SK-N-SH (cell line): Measurements from ENCODE around the gene IL16. TPM values are rescaled to one million over a fixed set of nuclear protein-coding genes. Genes with fewer than 3 reads are reported as not detected.

Source experiments
- CTCF ChIA-PET: fragments of 300-600, 350-600 bp; formaldehyde crosslinking; extraction: SDS; loops from one replicate; lab custom pipeline; 2021; lab: Yijun Ruan, JAX
- POLR2A ChIA-PET: fragments of 350-600 bp; sonication (Branson Sonifier 250); formaldehyde crosslinking; extraction: SDS; loops from one replicate; lab custom pipeline; 2020; ENCODE audit warnings: antibody characterized with exemption, inconsistent platforms; lab: Yijun Ruan, JAX
- DNase-seq: peaks from one replicate; pipeline ENCODE4 v3.0.0; 2012
- H2AFZ ChIP-seq: fragments of 200-600 bp; sonication (generic); 2 replicates; pipeline ENCODE4 v1.8.1; 2016; ENCODE audit warnings: antibody characterized with exemption, mild to moderate bottlenecking, low read depth
- H3F3A ChIP-seq: fragments of 200-600 bp; sonication (generic); replicated peaks from 2 replicates; pipeline ENCODE3; 2016; ENCODE audit warnings: antibody characterized with exemption, mild to moderate bottlenecking; ENCODE audit not compliant: insufficient read depth
- H3K27ac ChIP-seq, 2 experiments: fragments of 200-500 bp in 1 of 2; fragments of 200-600 bp in 1 of 2; sonication (Bioruptor generic) in 1 of 2; sonication (generic), shearing (Covaris generic) in 1 of 2; 2 replicates each; pipeline versions ENCODE4 v1.5.1 to v1.6.1; 2014 to 2016; ENCODE audit warnings: low read depth in 2 of 2, inconsistent platforms in 1 of 2, low read length in 1 of 2, mild to moderate bottlenecking in 1 of 2, mixed read lengths in 1 of 2
- H3K27me3 ChIP-seq: fragments of 200-600 bp; sonication (generic), shearing (Covaris generic); 2 replicates; pipeline ENCODE4 v1.6.1; 2016; ENCODE audit warnings: mixed run types; ENCODE audit not compliant: insufficient read depth
- H3K36me3 ChIP-seq, 2 experiments: fragments of 200-500 bp in 1 of 2; fragments of 200-600 bp in 1 of 2; sonication (Bioruptor generic) in 1 of 2; sonication (generic) in 1 of 2; replicated peaks in 1 of 2; 2 replicates each; pipeline versions ENCODE3 to v1.5.1; 2014 to 2016; ENCODE audit warnings: low read length in 1 of 2, mild to moderate bottlenecking in 1 of 2; ENCODE audit not compliant: insufficient read depth in 2 of 2, control insufficient read depth in 1 of 2
- H3K4me1 ChIP-seq, 2 experiments: fragments of 200-500 bp in 1 of 2; fragments of 200-600 bp in 1 of 2; sonication (Bioruptor generic) in 1 of 2; sonication (generic), shearing (Covaris generic) in 1 of 2; 2 replicates each; pipeline versions ENCODE4 v1.5.1 to v1.6.1; 2014 to 2016; ENCODE audit warnings: low read depth in 1 of 2, low read length in 1 of 2, mixed run types in 1 of 2; ENCODE audit not compliant: insufficient read depth in 2 of 2, control insufficient read depth in 1 of 2
- H3K4me2 ChIP-seq: fragments of 200-600 bp; sonication (generic), shearing (Covaris generic); 2 replicates; pipeline ENCODE4 v1.6.1; 2017; ENCODE audit warnings: mixed run types
- H3K4me3 ChIP-seq, 2 experiments: fragments of 200-500 bp in 1 of 2; fragments of 200-600 bp in 1 of 2; sonication (Bioruptor generic) in 1 of 2; sonication (generic), shearing (Covaris generic) in 1 of 2; 2 replicates each; pipeline versions ENCODE4 v1.5.1 to v1.8.1; 2014 to 2016; ENCODE audit warnings: low read depth in 2 of 2, inconsistent platforms in 1 of 2, low read length in 1 of 2, mild to moderate bottlenecking in 1 of 2, mixed read lengths in 1 of 2, moderate library complexity in 1 of 2
- H3K79me2 ChIP-seq: fragments of 200-600 bp; sonication (generic); 2 replicates; pipeline ENCODE4 v1.8.1; 2017; ENCODE audit warnings: mild to moderate bottlenecking; ENCODE audit not compliant: insufficient read depth
- H3K9ac ChIP-seq: fragments of 200-600 bp; sonication (generic); 2 replicates; pipeline ENCODE4 v1.6.1; 2017; ENCODE audit warnings: mixed run types
- H3K9me2 ChIP-seq: fragments of 200-600 bp; sonication (generic); 2 replicates; pipeline ENCODE4 v1.6.1; 2017; ENCODE audit warnings: mixed run types
- H3K9me3 ChIP-seq: fragments of 200-600 bp; sonication (generic); 2 replicates; pipeline ENCODE4 v1.6.1; 2017; ENCODE audit warnings: mixed run types, mild to moderate bottlenecking, moderate library complexity
- H4K20me1 ChIP-seq: fragments of 200-600 bp; sonication (generic); 2 replicates; pipeline ENCODE4 v1.6.1; 2017; ENCODE audit warnings: mild to moderate bottlenecking, mixed run types; ENCODE audit not compliant: insufficient read depth
- CHD2 ChIP-seq: fragments of 150-350 bp; IDR thresholded peaks from 2 replicates; pipeline ENCODE4 v1.6.1; 2018; ENCODE audit warnings: low read length; ENCODE audit not compliant: partially characterized antibody
- CTCF ChIP-seq: fragments of 200-600 bp; sonication (generic); IDR thresholded peaks from 2 replicates; pipeline ENCODE4 v1.6.1; 2017; ENCODE audit warnings: antibody characterized with exemption, mild to moderate bottlenecking, moderate library complexity
- ELF1 ChIP-seq: IDR thresholded peaks from 2 replicates; pipeline ENCODE4 v1.4.0; 2012
- EP300 ChIP-seq, 2 experiments: IDR thresholded peaks; 2 replicates each; pipeline versions ENCODE4 v1.4.0 to v1.6.1; 2012; ENCODE audit warnings: borderline replicate concordance in 1 of 2, low read depth in 1 of 2, low read length in 1 of 2
- EZH2phosphoT487 ChIP-seq: fragments of 200-600 bp; sonication (generic); IDR thresholded peaks from 2 replicates; pipeline ENCODE4 v1.6.1; 2017; ENCODE audit warnings: low read depth, mixed run types, mild to moderate bottlenecking, antibody characterized with exemption, moderate library complexity, borderline replicate concordance
- FOXJ3 ChIP-seq: sonication (generic); formaldehyde crosslinking; IDR thresholded peaks from 2 replicates; pipeline ENCODE4 v1.5.1; 2020; ENCODE audit warnings: mild to moderate bottlenecking, missing genetic modification reagents
- GATA2 ChIP-seq: sonication (generic); formaldehyde crosslinking; IDR thresholded peaks from 2 replicates; pipeline ENCODE4 v1.5.0; 2020; ENCODE audit warnings: mild to moderate bottlenecking, missing genetic modification reagents
- JUND ChIP-seq: IDR thresholded peaks from 2 replicates; pipeline ENCODE4 v1.4.0; 2012
- MEF2A ChIP-seq: IDR thresholded peaks from 2 replicates; pipeline ENCODE4 v1.4.0; 2012; ENCODE audit warnings: low read depth, borderline replicate concordance
- MXI1 ChIP-seq: IDR thresholded peaks from 2 replicates; pipeline ENCODE4 v1.6.1; 2012; ENCODE audit warnings: mild to moderate bottlenecking, low read depth, low read length, improper control_type of control experiment
- NFIC ChIP-seq: IDR thresholded peaks from 2 replicates; pipeline ENCODE4 v1.4.0; 2012; ENCODE audit warnings: borderline replicate concordance
- NRF1 ChIP-seq: IDR thresholded peaks from 2 replicates; pipeline ENCODE4 v1.6.1; 2012; ENCODE audit warnings: low read depth, mild to moderate bottlenecking, low read length
- POLR2AphosphoS5 ChIP-seq: IDR thresholded peaks from 2 replicates; pipeline ENCODE4 v1.6.1; 2012; ENCODE audit warnings: low read depth, low read length
- RAD21 ChIP-seq: IDR thresholded peaks from 2 replicates; pipeline ENCODE4 v1.6.1; 2012; ENCODE audit warnings: mild to moderate bottlenecking, low read length
- RFX5 ChIP-seq: IDR thresholded peaks from 2 replicates; pipeline ENCODE4 v1.6.1; 2012; ENCODE audit warnings: mild to moderate bottlenecking, improper control_type of control experiment, low read length
- RXRA ChIP-seq: IDR thresholded peaks from 2 replicates; pipeline ENCODE4 v1.4.0; 2012; ENCODE audit warnings: low read depth, mild to moderate bottlenecking, borderline replicate concordance
- SIN3A ChIP-seq: IDR thresholded peaks from 2 replicates; pipeline ENCODE4 v1.6.1; 2012; ENCODE audit warnings: low read depth, mild to moderate bottlenecking, low read length, moderate library complexity, borderline replicate concordance
- TAF1 ChIP-seq: IDR thresholded peaks from 2 replicates; pipeline ENCODE4 v1.6.1; 2012; ENCODE audit warnings: low read depth, mild to moderate bottlenecking, low read length, moderate library complexity, borderline replicate concordance
- TCF12 ChIP-seq: IDR thresholded peaks from 2 replicates; pipeline ENCODE4 v1.4.0; 2012
- TEAD4 ChIP-seq: IDR thresholded peaks from 2 replicates; pipeline ENCODE4 v1.4.0; 2012; ENCODE audit warnings: mild to moderate bottlenecking, borderline replicate concordance; ENCODE audit not compliant: insufficient read depth
- USF1 ChIP-seq: IDR thresholded peaks from 2 replicates; pipeline ENCODE4 v1.4.0; 2012; ENCODE audit warnings: low read depth, borderline replicate concordance
- USF2 ChIP-seq: fragments of 150-350 bp; IDR thresholded peaks from 2 replicates; pipeline ENCODE4 v1.6.1; 2017; ENCODE audit warnings: antibody characterized with exemption, low read length, low read depth, borderline replicate concordance
- YY1 ChIP-seq: IDR thresholded peaks from 2 replicates; pipeline ENCODE4 v1.4.0; 2012; ENCODE audit warnings: low read depth, mild to moderate bottlenecking
- WGBS: methylation state at CpG from one replicate; pipeline ENCODE4 v1.1.6; 2017; ENCODE audit warnings: low lambda C conversion rate; 5-methylcytosine and 5-hydroxymethylcytosine counted together
- polyA plus RNA-seq, 3 experiments: library from polyadenylated mRNA; depleted of rRNA; stranded (reverse); fragments of >200 nt; gene quantifications; 2 replicates each; pipeline ENCODE4 v1.2.3, GENCODE V29; 2012

Gene IL16
- 0.10 TPM in 1 of 2 replicates, not detected in the other for polyA plus RNA-seq (2012; rRNA removed)
- polyA plus RNA-seq (2012; cell fraction: cytosol; rRNA removed), result not detected in 2 replicates
- polyA plus RNA-seq (2012; cell fraction: nucleus; rRNA removed), result not detected in 2 replicates

- Histone ChIP-seq H3K9ac (no peak within 1 kb of the TSS), H3K27ac (no peak within 1 kb of the TSS), H4K20me1 (no peaks in the 10 kb centered on the region), H3K4me1 (no peaks in the 10 kb centered on the region), H3K9me3 (no peaks in the 10 kb centered on the region), H2AFZ (no peak within 1 kb of the TSS), H3F3A (no peaks in the 10 kb centered on the region), H3K36me3 (no peaks in the 10 kb centered on the region), H3K4me3 (no peak within 1 kb of the TSS), H3K9me2 (no peaks in the 10 kb centered on the region), H3K27me3 (no peaks in the 10 kb centered on the region), H3K79me2 (no peaks in the 10 kb centered on the region), H3K4me2 (no peak within 1 kb of the TSS)
- ChIA-PET POLR2A (no interaction called here), CTCF (interaction anchor here (1.6 kb wide), 1 partner anchor 41 kb away, joined by 3 read pairs; no protein-coding TSS in a partner anchor)
- no peak for DNase-seq
- 42% methylated on average over 8 of the region's 16 CpGs for WGBS
- TF ChIP-seq NFIC (no peak), ELF1 (no peak), TAF1 (no peak), EZH2phosphoT487 (no peak), TCF12 (no peak), GATA2 (CRISPR knock-in tag) (no peak), NRF1 (no peak), EP300 (IDR thresholded peaks at IDR 0.05; ENCODE audit: borderline replicate concordance in 1 of 2, low read depth in 1 of 2, low read length in 1 of 2) (no peak), RFX5 (no peak), JUND (no peak), USF1 (no peak), CTCF (no peak), POLR2AphosphoS5 (no peak)
Observed at GRCh38 chr15:81196576-81197254, at the start of gene IL16. Gene IL16 (plus strand): TSS chr15:81196879. CDS start chr15:81225400, 28,521 bp downstream.

- TF ChIP-seq RAD21 (no peak), MEF2A (no peak), NFIC (no peak), JUND (no peak), MXI1 (no peak), RXRA (no peak), USF2 (no peak), EZH2phosphoT487 (no peak), POLR2AphosphoS5 (no peak), CHD2 (no peak), YY1 (no peak), EP300 (IDR thresholded peaks at IDR 0.05; ENCODE audit: borderline replicate concordance in 1 of 2, low read depth in 1 of 2, low read length in 1 of 2) (no peak), USF1 (no peak), TEAD4 (no peak), SIN3A (no peak), FOXJ3 (CRISPR knock-in tag) (no peak), NRF1 (no peak), GATA2 (CRISPR knock-in tag) (no peak)
- POLR2A ChIA-PET, result no interaction called here
- H3K9me2 ChIP-seq, result no peaks in the 10 kb centered on the region
- H4K20me1 ChIP-seq, result no peaks in the 10 kb centered on the region
- H3K4me3 ChIP-seq, result no peak overlapping the region
- no peak overlapping the region for H2AFZ ChIP-seq
- 65% methylated on average over 7 of the region's 7 CpGs for WGBS
- H3K4me2 ChIP-seq, result no peak overlapping the region
- H3K9me3 ChIP-seq, result no peaks in the 10 kb centered on the region
- no peaks in the 10 kb centered on the region for H3K36me3 ChIP-seq
- DNase-seq, result no peak
- no peaks in the 10 kb centered on the region; a peak in 1 of 4 replicates for H3K4me1 ChIP-seq
- H3K9ac ChIP-seq, result no peak overlapping the region
- CTCF ChIA-PET, result interaction anchor here (0.8 to 17.5 kb wide), 3 partner anchors 11 to 115 kb away, joined by 3 to 395 read pairs (median 56); no protein-coding TSS in a partner anchor
- H3K27ac ChIP-seq, result no peak overlapping the region
- H3F3A ChIP-seq, result no peaks in the 10 kb centered on the region
- no peaks in the 10 kb centered on the region for H3K79me2 ChIP-seq
- H3K27me3 ChIP-seq, result no peaks in the 10 kb centered on the region
Observed at GRCh38 chr15:81151389-81151788, 45.3 kb upstream of the IL16 start.
